HG03565 (cell line): Measurements from ENCODE around the gene STX1B.
"Not testable (repeated sequence)": the region's sequence is repeated elsewhere in the genome, so short reads cannot be mapped to it uniquely, and the experiment has no call there.

Source experiments
- ATAC-seq: cut with Tn5 transposase; IDR thresholded peaks from one replicate; pipeline ENCODE4 v1.9.1; 2021; ENCODE audit warnings: mild to moderate bottlenecking, moderate library complexity; ENCODE audit not compliant: unreplicated experiment

Gene STX1B

GRCh38 chr16:31016018-31016417 lies 5.6 kb upstream of the STX1B start:
- no peak for ATAC-seq

- ATAC-seq: not testable (repeated sequence)
Observed at GRCh38 chr16:31013292-31013691, 2.9 kb upstream of the STX1B start.

- not testable (repeated sequence) for ATAC-seq
Observed at GRCh38 chr16:31011815-31012214, 1.4 kb upstream of the STX1B start.

GRCh38 chr16:31009894-31010584 lies 399 bp downstream of the STX1B start:
- no peak for ATAC-seq

- ATAC-seq: no peak
Observed at GRCh38 chr16:31009120-31009519, 1.3 kb downstream of the STX1B start.

- ATAC-seq: no peak
Observed at GRCh38 chr16:31008551-31008950, 1.9 kb downstream of the STX1B start.

- ATAC-seq: no peak
Observed at GRCh38 chr16:31008149-31008548, 2.3 kb downstream of the STX1B start.

- no peak for ATAC-seq
Observed at GRCh38 chr16:31007684-31008083, 2.8 kb downstream of the STX1B start.

- no peak for ATAC-seq
Observed at GRCh38 chr16:31006589-31006988, 3.8 kb downstream of the STX1B start.

GRCh38 chr16:31006086-31006385 lies 4.4 kb downstream of the STX1B start:
- ATAC-seq: no peak

GRCh38 chr16:31005350-31006085 lies 4.9 kb downstream of the STX1B start:
- ATAC-seq: no peak

GRCh38 chr16:31004658-31005057 lies 5.8 kb downstream of the STX1B start:
- no peak for ATAC-seq

GRCh38 chr16:31003744-31004143 lies 6.7 kb downstream of the STX1B start:
- no peak for ATAC-seq

- ATAC-seq: no peak
Observed at GRCh38 chr16:31002862-31003341, 7.5 kb downstream of the STX1B start.

GRCh38 chr16:31002250-31002700 lies 8.2 kb downstream of the STX1B start:
- no peak for ATAC-seq

- no peak for ATAC-seq
Observed at GRCh38 chr16:31001507-31002249, 8.8 kb downstream of the STX1B start.

- no peak for ATAC-seq
Observed at GRCh38 chr16:31000671-31001382, 9.6 kb downstream of the STX1B start.

GRCh38 chr16:30998852-30999761 lies 11.3 kb downstream of the STX1B start:
- no peak for ATAC-seq

GRCh38 chr16:30997725-30998711 lies 12.4 kb downstream of the STX1B start:
- no peak for ATAC-seq
